Vagina (tissue), 2 donors: ENCODE results near the gene GPD2.

Experiments used
- POLR2A ChIP-seq, 2 donors: fragments of 450-650 bp; IDR thresholded peaks; one replicate each; pipeline ENCODE4 v1.6.1; 2017; ENCODE audit warnings: antibody characterized with exemption in 2 of 2, mild to moderate bottlenecking in 2 of 2, moderate library complexity in 2 of 2
- POLR2AphosphoS5 ChIP-seq, 2 donors: sonication (generic); formaldehyde crosslinking; IDR thresholded peaks; one replicate each; pipeline ENCODE4 v1.9.0; 2017; ENCODE audit warnings: antibody characterized with exemption in 2 of 2, mild to moderate bottlenecking in 2 of 2, low read depth in 1 of 2; ENCODE audit not compliant: insufficient read depth in 1 of 2
- TF ChIP-seq, protein P1 (sequence below), 3 experiments: fragments of 450-650 bp in 2 of 3; fragments of 200-600 bp in 1 of 3; sonication (generic) in 1 of 3; IDR thresholded peaks; one replicate each; pipeline ENCODE4 v1.5.1; 2017 to 2019; ENCODE audit warnings: antibody characterized with exemption in 3 of 3, mild to moderate bottlenecking in 2 of 3, moderate library complexity in 2 of 3

DNA sequence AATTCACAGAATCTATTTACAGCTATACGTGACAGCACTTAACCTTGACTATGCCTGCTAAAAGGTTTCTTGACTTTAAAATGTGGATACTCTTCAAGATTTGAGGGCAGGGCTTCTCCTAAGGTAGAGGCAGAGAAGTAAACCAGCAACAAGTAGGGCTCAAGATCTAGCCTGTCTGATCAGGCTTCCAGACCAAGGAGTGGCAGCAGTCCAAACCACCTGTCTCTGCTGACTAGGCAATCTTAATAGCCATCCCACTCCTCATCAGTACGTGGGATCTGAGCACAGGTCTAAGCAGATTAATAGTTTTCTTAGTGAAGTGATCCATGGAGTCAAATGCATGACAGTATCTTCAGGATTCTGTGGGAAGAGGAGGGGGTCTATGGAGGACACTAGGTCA, 100.4 kb downstream of the GPD2 start:
- TF ChIP-seq, protein P1, sequence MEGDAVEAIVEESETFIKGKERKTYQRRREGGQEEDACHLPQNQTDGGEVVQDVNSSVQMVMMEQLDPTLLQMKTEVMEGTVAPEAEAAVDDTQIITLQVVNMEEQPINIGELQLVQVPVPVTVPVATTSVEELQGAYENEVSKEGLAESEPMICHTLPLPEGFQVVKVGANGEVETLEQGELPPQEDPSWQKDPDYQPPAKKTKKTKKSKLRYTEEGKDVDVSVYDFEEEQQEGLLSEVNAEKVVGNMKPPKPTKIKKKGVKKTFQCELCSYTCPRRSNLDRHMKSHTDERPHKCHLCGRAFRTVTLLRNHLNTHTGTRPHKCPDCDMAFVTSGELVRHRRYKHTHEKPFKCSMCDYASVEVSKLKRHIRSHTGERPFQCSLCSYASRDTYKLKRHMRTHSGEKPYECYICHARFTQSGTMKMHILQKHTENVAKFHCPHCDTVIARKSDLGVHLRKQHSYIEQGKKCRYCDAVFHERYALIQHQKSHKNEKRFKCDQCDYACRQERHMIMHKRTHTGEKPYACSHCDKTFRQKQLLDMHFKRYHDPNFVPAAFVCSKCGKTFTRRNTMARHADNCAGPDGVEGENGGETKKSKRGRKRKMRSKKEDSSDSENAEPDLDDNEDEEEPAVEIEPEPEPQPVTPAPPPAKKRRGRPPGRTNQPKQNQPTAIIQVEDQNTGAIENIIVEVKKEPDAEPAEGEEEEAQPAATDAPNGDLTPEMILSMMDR (IDR thresholded peaks at IDR 0.05), result no peak
- no peak for TF ChIP-seq POLR2A (IDR thresholded peaks at IDR 0.05)
- no peak for TF ChIP-seq POLR2AphosphoS5 (IDR thresholded peaks at IDR 0.05; ENCODE audit: insufficient read depth in 1 of 2, low read depth in 1 of 2)
